Measurements from ENCODE around the gene AQP5.

Gene AQP5

DNA sequence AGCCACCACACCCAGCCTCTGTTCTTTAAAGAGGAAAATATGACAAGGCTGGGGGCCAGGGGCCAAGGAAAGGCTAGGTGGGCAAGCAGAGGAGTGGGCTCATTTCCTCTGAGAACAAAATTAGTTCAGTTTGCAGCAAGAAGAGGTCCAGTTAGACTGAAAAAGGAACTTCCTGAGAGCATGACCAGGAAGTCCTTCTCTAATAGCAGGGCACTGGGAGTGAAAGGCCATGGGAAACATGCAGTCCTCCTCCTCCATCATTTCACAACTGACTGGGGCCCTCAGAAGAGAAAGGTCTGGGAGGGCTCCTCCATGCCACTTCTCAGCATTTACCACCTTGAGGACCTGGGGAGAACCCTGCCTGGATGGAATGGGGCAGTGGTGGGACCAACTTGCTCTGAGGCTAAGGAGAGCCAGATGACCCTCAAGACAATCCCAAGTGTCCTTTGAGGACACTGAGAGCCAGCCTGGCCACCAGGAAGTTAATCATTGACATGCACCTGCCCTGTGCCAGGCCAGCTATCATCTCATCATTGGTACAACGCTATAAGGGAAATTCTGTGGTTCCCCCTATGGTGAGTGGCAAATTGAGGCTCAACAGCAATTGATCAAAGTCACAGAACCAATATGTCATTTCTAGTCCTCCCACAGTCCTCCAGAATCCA, 9.1 kb upstream of the AQP5 start:
- no peak for TF ChIP-seq GABPA (IDR thresholded peaks at IDR 0.05; ENCODE audit: low read depth)
- no peak for TF ChIP-seq POLR2AphosphoS5 (IDR thresholded peaks at IDR 0.05; ENCODE audit: low read depth)
- no peak for TF ChIP-seq SPI1 (IDR thresholded peaks at IDR 0.05; ENCODE audit: borderline replicate concordance, low read depth)
- TF ChIP-seq, protein P1, sequence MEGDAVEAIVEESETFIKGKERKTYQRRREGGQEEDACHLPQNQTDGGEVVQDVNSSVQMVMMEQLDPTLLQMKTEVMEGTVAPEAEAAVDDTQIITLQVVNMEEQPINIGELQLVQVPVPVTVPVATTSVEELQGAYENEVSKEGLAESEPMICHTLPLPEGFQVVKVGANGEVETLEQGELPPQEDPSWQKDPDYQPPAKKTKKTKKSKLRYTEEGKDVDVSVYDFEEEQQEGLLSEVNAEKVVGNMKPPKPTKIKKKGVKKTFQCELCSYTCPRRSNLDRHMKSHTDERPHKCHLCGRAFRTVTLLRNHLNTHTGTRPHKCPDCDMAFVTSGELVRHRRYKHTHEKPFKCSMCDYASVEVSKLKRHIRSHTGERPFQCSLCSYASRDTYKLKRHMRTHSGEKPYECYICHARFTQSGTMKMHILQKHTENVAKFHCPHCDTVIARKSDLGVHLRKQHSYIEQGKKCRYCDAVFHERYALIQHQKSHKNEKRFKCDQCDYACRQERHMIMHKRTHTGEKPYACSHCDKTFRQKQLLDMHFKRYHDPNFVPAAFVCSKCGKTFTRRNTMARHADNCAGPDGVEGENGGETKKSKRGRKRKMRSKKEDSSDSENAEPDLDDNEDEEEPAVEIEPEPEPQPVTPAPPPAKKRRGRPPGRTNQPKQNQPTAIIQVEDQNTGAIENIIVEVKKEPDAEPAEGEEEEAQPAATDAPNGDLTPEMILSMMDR (IDR thresholded peaks at IDR 0.05; ENCODE audit: insufficient read depth, low read length), result no peak
- TF ChIP-seq, protein P2, sequence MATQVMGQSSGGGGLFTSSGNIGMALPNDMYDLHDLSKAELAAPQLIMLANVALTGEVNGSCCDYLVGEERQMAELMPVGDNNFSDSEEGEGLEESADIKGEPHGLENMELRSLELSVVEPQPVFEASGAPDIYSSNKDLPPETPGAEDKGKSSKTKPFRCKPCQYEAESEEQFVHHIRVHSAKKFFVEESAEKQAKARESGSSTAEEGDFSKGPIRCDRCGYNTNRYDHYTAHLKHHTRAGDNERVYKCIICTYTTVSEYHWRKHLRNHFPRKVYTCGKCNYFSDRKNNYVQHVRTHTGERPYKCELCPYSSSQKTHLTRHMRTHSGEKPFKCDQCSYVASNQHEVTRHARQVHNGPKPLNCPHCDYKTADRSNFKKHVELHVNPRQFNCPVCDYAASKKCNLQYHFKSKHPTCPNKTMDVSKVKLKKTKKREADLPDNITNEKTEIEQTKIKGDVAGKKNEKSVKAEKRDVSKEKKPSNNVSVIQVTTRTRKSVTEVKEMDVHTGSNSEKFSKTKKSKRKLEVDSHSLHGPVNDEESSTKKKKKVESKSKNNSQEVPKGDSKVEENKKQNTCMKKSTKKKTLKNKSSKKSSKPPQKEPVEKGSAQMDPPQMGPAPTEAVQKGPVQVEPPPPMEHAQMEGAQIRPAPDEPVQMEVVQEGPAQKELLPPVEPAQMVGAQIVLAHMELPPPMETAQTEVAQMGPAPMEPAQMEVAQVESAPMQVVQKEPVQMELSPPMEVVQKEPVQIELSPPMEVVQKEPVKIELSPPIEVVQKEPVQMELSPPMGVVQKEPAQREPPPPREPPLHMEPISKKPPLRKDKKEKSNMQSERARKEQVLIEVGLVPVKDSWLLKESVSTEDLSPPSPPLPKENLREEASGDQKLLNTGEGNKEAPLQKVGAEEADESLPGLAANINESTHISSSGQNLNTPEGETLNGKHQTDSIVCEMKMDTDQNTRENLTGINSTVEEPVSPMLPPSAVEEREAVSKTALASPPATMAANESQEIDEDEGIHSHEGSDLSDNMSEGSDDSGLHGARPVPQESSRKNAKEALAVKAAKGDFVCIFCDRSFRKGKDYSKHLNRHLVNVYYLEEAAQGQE (IDR thresholded peaks at IDR 0.05; ENCODE audit: insufficient replicate concordance, low read depth), result no peak
- Histone ChIP-seq H3K4me3 (replicated peaks; ENCODE audit: insufficient read depth, low read length) (no peak overlapping the region), H3K27ac (replicated peaks) (no peak overlapping the region), H3K27me3 (ENCODE audit: insufficient read depth, poor library complexity, severe bottlenecking) (peaks cover 35% of the 10 kb centered on the region)
- DNase-seq (ENCODE audit: low read depth in 1 of 2, low spot score in 1 of 2), result no peak

DNA sequence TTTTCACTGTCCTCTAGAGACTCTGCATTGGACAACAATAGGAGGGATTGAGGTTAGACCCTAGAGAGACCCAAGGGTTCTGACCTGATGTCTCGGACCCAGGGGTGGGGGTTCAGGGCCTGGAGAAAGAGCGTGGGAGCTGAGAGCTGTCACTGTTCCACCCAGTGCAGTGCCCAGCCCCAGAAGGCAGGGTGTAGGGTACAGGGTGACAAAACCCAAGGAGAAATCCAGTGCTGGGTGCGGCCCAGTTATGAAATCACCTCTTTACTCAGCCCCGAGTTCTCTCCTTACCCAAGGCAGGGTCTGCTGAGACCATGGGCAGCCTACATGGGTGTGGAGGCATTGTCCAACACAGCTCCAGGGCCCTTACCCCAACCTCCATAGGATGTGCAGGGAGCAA, 8.5 kb upstream of the AQP5 start:
- Histone ChIP-seq H3K27me3 (ENCODE audit: insufficient read depth, poor library complexity, severe bottlenecking) (peaks cover 39% of the 10 kb centered on the region), H3K27ac (replicated peaks) (no peak overlapping the region), H3K4me3 (replicated peaks; ENCODE audit: insufficient read depth, low read length) (no peak overlapping the region)
- DNase-seq (ENCODE audit: low read depth in 1 of 2, low spot score in 1 of 2), result no peak
- TF ChIP-seq, protein P2 (IDR thresholded peaks at IDR 0.05; ENCODE audit: insufficient replicate concordance, low read depth), result no peak
- TF ChIP-seq SPI1 (IDR thresholded peaks at IDR 0.05; ENCODE audit: borderline replicate concordance, low read depth) (no peak), GABPA (IDR thresholded peaks at IDR 0.05; ENCODE audit: low read depth) (no peak), POLR2AphosphoS5 (IDR thresholded peaks at IDR 0.05; ENCODE audit: low read depth) (no peak)
- TF ChIP-seq, protein P1 (IDR thresholded peaks at IDR 0.05; ENCODE audit: insufficient read depth, low read length), result no peak

DNA sequence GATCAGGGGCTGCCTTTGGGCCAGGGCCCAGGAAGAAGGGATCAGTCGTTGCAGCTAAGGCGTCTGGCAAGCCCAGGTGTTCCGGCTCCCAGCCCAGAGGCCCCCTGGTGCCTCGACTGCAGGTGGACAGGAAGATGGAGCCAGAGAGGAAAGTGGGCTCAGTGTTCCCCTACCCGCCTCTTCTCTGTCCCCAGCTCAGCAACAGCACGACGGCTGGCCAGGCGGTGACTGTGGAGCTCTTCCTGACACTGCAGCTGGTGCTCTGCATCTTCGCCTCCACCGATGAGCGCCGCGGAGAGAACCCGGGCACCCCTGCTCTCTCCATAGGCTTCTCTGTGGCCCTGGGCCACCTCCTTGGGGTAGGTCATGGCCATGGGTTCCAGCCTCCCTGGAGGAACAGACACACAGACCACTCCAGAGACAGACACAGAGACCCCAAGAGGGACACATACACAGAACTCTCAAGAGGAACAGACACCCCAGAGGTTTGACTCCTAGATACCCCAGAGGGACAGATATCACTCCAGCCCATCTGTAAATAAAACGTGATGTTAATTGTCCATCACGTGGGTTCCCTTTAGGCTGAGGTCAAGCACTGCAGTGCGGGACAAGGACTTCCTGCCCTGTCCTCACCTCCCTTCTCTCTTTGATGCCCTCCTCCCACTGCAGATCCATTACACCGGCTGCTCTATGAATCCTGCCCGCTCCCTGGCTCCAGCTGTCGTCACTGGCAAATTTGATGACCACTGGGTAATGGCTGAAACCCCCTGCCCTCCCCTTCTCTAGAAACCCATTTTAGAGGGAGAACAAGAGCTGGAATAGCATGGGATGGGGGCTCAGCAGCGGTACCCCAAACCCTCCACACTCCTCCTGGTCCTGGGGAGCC, 7.5 kb upstream of the AQP5 start:
- H3K4me3 ChIP-seq (replicated peaks; ENCODE audit: insufficient read depth, low read length), result no peak overlapping the region
- no peak for DNase-seq (ENCODE audit: low read depth in 1 of 2, low spot score in 1 of 2)
- no peak overlapping the region for H3K27ac ChIP-seq (replicated peaks)
- peaks cover 46% of the 10 kb centered on the region for H3K27me3 ChIP-seq (ENCODE audit: insufficient read depth, poor library complexity, severe bottlenecking)
- TF ChIP-seq SPI1 (IDR thresholded peaks at IDR 0.05; ENCODE audit: borderline replicate concordance, low read depth), result no peak
- TF ChIP-seq, protein P1 (IDR thresholded peaks at IDR 0.05; ENCODE audit: insufficient read depth, low read length), result no peak
- TF ChIP-seq POLR2AphosphoS5 (IDR thresholded peaks at IDR 0.05; ENCODE audit: low read depth), result no peak
- no peak for TF ChIP-seq GABPA (IDR thresholded peaks at IDR 0.05; ENCODE audit: low read depth)
- TF ChIP-seq, protein P2 (IDR thresholded peaks at IDR 0.05; ENCODE audit: insufficient replicate concordance, low read depth), result no peak

All from HL-60 (cell line).